OCI-LY3 (cell line): ENCODE results near the gene PABPN1L.

Experiments
- CTCF ChIP-seq: fragments of 200-600, 300-600 bp; sonication (generic); IDR thresholded peaks from 2 replicates; pipeline ENCODE4 v1.5.1; 2014; ENCODE audit warnings: antibody characterized with exemption, low read length, low read depth
- EZH2phosphoT487 ChIP-seq: fragments of 200-600 bp; shearing (Covaris generic); IDR thresholded peaks from 2 replicates; pipeline ENCODE4 v1.6.1; 2018; ENCODE audit warnings: antibody characterized with exemption, mixed run types, low read depth

DNA sequence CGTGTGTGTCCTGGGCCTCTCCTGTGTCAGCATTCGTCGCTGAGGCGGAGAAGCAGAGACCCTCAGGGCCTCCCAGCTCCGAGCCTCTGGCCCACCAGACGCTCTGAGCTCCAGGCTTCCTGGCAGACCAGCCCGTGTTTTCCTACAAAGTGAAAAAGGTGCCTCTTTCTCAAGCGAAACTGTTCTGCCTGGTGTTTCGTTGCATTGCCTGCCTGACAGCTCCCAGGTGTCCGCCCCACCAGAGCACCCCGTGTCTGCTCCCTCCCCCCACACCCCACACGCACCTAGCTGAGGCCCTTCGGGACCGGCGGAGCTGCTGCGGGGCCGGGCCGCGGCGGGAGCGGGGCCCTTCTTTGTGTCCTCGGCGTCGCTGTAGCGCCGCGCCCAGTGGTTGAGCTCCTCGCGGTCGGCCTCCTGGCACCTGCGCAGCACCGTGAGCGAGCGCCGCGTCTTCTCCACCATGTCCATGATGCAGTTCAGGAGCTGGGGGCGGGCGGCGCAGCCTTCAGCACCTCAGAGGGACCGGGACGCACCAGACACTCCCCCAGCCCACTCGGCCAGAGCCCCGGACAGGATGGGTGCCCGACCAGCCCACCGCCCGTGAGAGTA lies 14.7 kb upstream of the PABPN1L start:
- TF ChIP-seq CTCF (no peak), EZH2phosphoT487 (no peak)
